K562 (cell line): Measurements from ENCODE around the gene CERS6. TPM values are rescaled to one million over a fixed set of nuclear protein-coding genes. Genes with fewer than 3 reads are reported as not detected.

ENCODE experiments used
- ATAC-seq: fragments of 200-7000 bp; cut with Tn5 transposase; 3 replicates; pipeline ENCODE4 v1.9.1; 2020; ENCODE audit warnings: moderate library complexity
- BruUV-seq: library from RNA; stranded (reverse); fragments of 400-500 nt; replicated peaks from 2 replicates; lab custom pipeline; 2021; lab: Mats Ljungman, UMichigan
- CTCF ChIA-PET: fragments of 300-600 bp; formaldehyde crosslinking; extraction: SDS; loops from one replicate; lab custom pipeline; 2021; ENCODE audit warnings: low intra/inter-chr PET ratio; lab: Yijun Ruan, JAX
- POLR2A ChIA-PET: fragments of 300-600, 350-650 bp; sonication (Branson Sonifier 250); formaldehyde crosslinking; extraction: SDS; loops from one replicate; lab custom pipeline; 2021; ENCODE audit warnings: antibody characterized with exemption, inconsistent platforms; lab: Yijun Ruan, JAX
- DNase-seq, 4 experiments: peaks; one replicate each; pipeline versions ENCODE4 v3.0.0 to v3.0.0-alpha.2; 2011 to 2018; ENCODE audit warnings: low spot score in 3 of 4, mixed read lengths in 3 of 4; ENCODE audit errors: extremely low read depth in 1 of 4
- FAIRE-seq: peaks from 2 replicates; lab custom pipeline; 2011; peaks lifted over from hg19 to GRCh38; lab: Jason Lieb, UNC
- H2AFZ ChIP-seq: 2 replicates; pipeline ENCODE4 v1.6.0; 2011; ENCODE audit warnings: low read depth, low read length, control low read depth, inconsistent platforms
- H3K27ac ChIP-seq: fragments of 200-600 bp; 3 replicates; pipeline ENCODE4 v1.8.0; 2011; ENCODE audit warnings: low read depth, mild to moderate bottlenecking, control low read depth, inconsistent platforms, low read length, moderate library complexity, mixed read lengths; ENCODE audit errors: extremely low read depth
- H3K27me3 ChIP-seq, 2 experiments: fragments of 300-600 bp in 1 of 2; 2 replicates in 1 of 2; 3 replicates in 1 of 2; pipeline versions ENCODE4 v1.6.0 to v1.8.0; 2011; ENCODE audit warnings: inconsistent platforms in 2 of 2, low read length in 2 of 2, mild to moderate bottlenecking in 1 of 2, mixed read lengths in 1 of 2, moderate library complexity in 1 of 2; ENCODE audit not compliant: control insufficient read depth in 2 of 2, insufficient read depth in 2 of 2
- H3K36me3 ChIP-seq: fragments of 300-600 bp; 3 replicates; pipeline ENCODE4 v1.8.0; 2011; ENCODE audit warnings: mild to moderate bottlenecking, low read length, inconsistent platforms; ENCODE audit not compliant: control insufficient read depth, insufficient read depth
- H3K4me1 ChIP-seq, 2 experiments: fragments of 200-600 bp in 1 of 2; replicated peaks in 1 of 2; 2 replicates in 1 of 2; 3 replicates in 1 of 2; pipeline versions ENCODE4 v1.5.1 to v1.8.0; 2011; ENCODE audit warnings: inconsistent platforms in 2 of 2, low read length in 2 of 2, mild to moderate bottlenecking in 1 of 2, mixed read lengths in 1 of 2, moderate library complexity in 1 of 2; ENCODE audit not compliant: control insufficient read depth in 2 of 2, insufficient read depth in 2 of 2
- H3K4me2 ChIP-seq: 2 replicates; pipeline ENCODE4 v1.6.1; 2011; ENCODE audit warnings: low read length, control low read depth, inconsistent platforms, mixed read lengths; ENCODE audit not compliant: insufficient read depth
- H3K4me3 ChIP-seq: fragments of 200-600 bp; sonication (generic), shearing (Covaris generic); 2 replicates; pipeline ENCODE4 v1.5.1; 2016; ENCODE audit warnings: control low read depth, inconsistent platforms
- H3K79me2 ChIP-seq: fragments of 200-600 bp; 3 replicates; pipeline ENCODE4 v1.8.0; 2011; ENCODE audit warnings: low read length, inconsistent platforms; ENCODE audit not compliant: control insufficient read depth, insufficient read depth
- H3K9ac ChIP-seq, 2 experiments: 2 replicates each; pipeline versions ENCODE4 v1.6.0 to v1.6.1; 2011; ENCODE audit warnings: low read depth in 2 of 2, low read length in 2 of 2, control low read depth in 1 of 2, inconsistent platforms in 1 of 2, mild to moderate bottlenecking in 1 of 2, mixed read lengths in 1 of 2; ENCODE audit not compliant: insufficient read depth in 1 of 2
- H3K9me1 ChIP-seq: one replicate; pipeline ENCODE4 v1.6.0; 2011; ENCODE audit warnings: inconsistent platforms, mild to moderate bottlenecking, low read length, moderate library complexity; ENCODE audit not compliant: control insufficient read depth, insufficient read depth
- H3K9me3 ChIP-seq: replicated peaks from 2 replicates; pipeline ENCODE4 v1.5.1; 2011; ENCODE audit warnings: low read depth, low read length, inconsistent platforms; ENCODE audit not compliant: control insufficient read depth, insufficient read depth
- H4K20me1 ChIP-seq: replicated peaks from 2 replicates; pipeline ENCODE4 v1.6.1; 2011; ENCODE audit warnings: low read length, inconsistent platforms, mixed read lengths; ENCODE audit not compliant: control insufficient read depth, insufficient read depth
- BACH1 ChIP-seq: fragments of 200-800 bp; sonication (Bioruptor generic); IDR thresholded peaks from 2 replicates; pipeline ENCODE4 v1.6.1; 2016; ENCODE audit warnings: missing genetic modification characterization, missing compliant biosample characterization
- E4F1 ChIP-seq: fragments of 250-450 bp; sonication (Bioruptor Pico); IDR thresholded peaks from 2 replicates; pipeline ENCODE4 v1.5.0; 2021; ENCODE audit warnings: mild to moderate bottlenecking, borderline replicate concordance
- KLF16 ChIP-seq: IDR thresholded peaks from 2 replicates; pipeline ENCODE4 v1.6.1; 2016; ENCODE audit warnings: antibody characterized with exemption
- MECOM ChIP-seq: fragments of 250-450 bp; sonication (Bioruptor Pico); IDR thresholded peaks from 2 replicates; pipeline ENCODE4 v1.8.0; 2022; ENCODE audit warnings: inconsistent platforms
- RBM15 ChIP-seq: fragments of 200-400 bp; formaldehyde crosslinking; IDR thresholded peaks from 2 replicates; pipeline ENCODE4 v1.6.1; 2018; ENCODE audit warnings: mild to moderate bottlenecking, low read length, moderate library complexity; ENCODE audit not compliant: insufficient read depth
- RBM39 ChIP-seq: fragments of 200-400 bp; formaldehyde crosslinking; optimal IDR thresholded peaks from 2 replicates; pipeline ENCODE3; 2018; ENCODE audit warnings: low read depth, low read length
- SNIP1 ChIP-seq: fragments of 450-650 bp; IDR thresholded peaks from 2 replicates; pipeline ENCODE4 v1.7.1; 2017; ENCODE audit warnings: low read depth, mild to moderate bottlenecking
- SRSF3 ChIP-seq: fragments of 200-400 bp; formaldehyde crosslinking; IDR thresholded peaks from 2 replicates; pipeline ENCODE4 v1.6.1; 2016; ENCODE audit warnings: mild to moderate bottlenecking, low read length, moderate library complexity; ENCODE audit not compliant: insufficient read depth
- TFAP4 ChIP-seq: sonication (generic); formaldehyde crosslinking; IDR thresholded peaks from 2 replicates; pipeline ENCODE4 v1.8.0; 2022; ENCODE audit warnings: missing genetic modification reagents, mild to moderate bottlenecking, moderate library complexity, borderline replicate concordance
- VEZF1 ChIP-seq: fragments of 200-800 bp; sonication (Bioruptor generic); IDR thresholded peaks from 2 replicates; pipeline ENCODE4 v1.6.1; 2017; ENCODE audit warnings: missing genetic modification characterization, missing compliant biosample characterization
- ZC3H8 ChIP-seq: fragments of 450-650 bp; IDR thresholded peaks from 2 replicates; pipeline ENCODE4 v1.6.1; 2017
- ZNF212 ChIP-seq: fragments of 450-650 bp; formaldehyde crosslinking; IDR thresholded peaks from 2 replicates; pipeline ENCODE4 v1.4.0; 2020; ENCODE audit warnings: mild to moderate bottlenecking
- ZNF589 ChIP-seq: fragments of 200-800 bp; sonication (Bioruptor generic); IDR thresholded peaks from 2 replicates; pipeline ENCODE4 v1.6.1; 2016; ENCODE audit warnings: low read depth, missing genetic modification characterization, missing compliant biosample characterization
- ZNF766 ChIP-seq: fragments of 200-800 bp; sonication (Bioruptor generic); conservative IDR thresholded peaks from 2 replicates; pipeline ENCODE4 v1.6.1; 2016; ENCODE audit warnings: missing genetic modification characterization, missing compliant biosample characterization
- WGBS: fragments of 100-300 bp; shearing (Covaris generic); methylation state at CpG from one replicate; pipeline ENCODE4 v1.1.6; 2016; ENCODE audit warnings: low coverage, mixed read lengths; ENCODE audit not compliant: insufficient coverage; ENCODE audit errors: missing lambda C conversion rate; 5-methylcytosine and 5-hydroxymethylcytosine counted together
- in situ Hi-C: fragments of 300-500 bp; cut with MboI; formaldehyde crosslinking; loops from 4 replicates; pipeline ENCODE4 v1.15.0; 2018; ENCODE audit warnings: inconsistent platforms, mixed read lengths
- intact Hi-C: fragments of 100-400 bp; cut with micrococcal nuclease; formaldehyde crosslinking; loops from 2 replicates; pipeline ENCODE4 v1.14.2; 2022
- polyA plus RNA-seq, 8 experiments: library from polyadenylated mRNA; depleted of rRNA in 4 of 8; stranded (reverse) in 5 of 8; unstranded in 3 of 8; fragments of >200 nt; fragmentation: Nextera tagmentation in 2 of 8; fragmentation: Illumina TruSeq in 1 of 8; extraction: Ambion mirVana in 2 of 8; extraction: Trizol in 1 of 8; gene quantifications; 2 replicates each; pipeline versions ENCODE4 v1.2.1 to v1.2.3, GENCODE V29; 2011 to 2014; ENCODE audit warnings: inconsistent platforms in 1 of 8, missing spikeins in 1 of 8
- total RNA-seq, 7 experiments: library from RNA; depleted of rRNA in 6 of 7; stranded (reverse); fragments of >200 nt in 6 of 7; fragmentation: Illumina TruSeq in 2 of 7; extraction: Trizol in 2 of 7; gene quantifications; 2 replicates each; pipeline versions ENCODE4 v1.2.1 to v1.2.3, GENCODE V29; 2011 to 2021; ENCODE audit warnings: low replicate concordance in 1 of 7

CERS6 gene
- total and polyA plus RNA-seq, 9 of the 15 experiments (the other 6 are each of a cell fraction or from before 2014, with no cell fraction given), result 1.6 to 13.6 (median 11.4) TPM

- H2AFZ ChIP-seq, result no peak overlapping the region
- H3K9me1 ChIP-seq, result peaks cover 4% of the 10 kb centered on the region
- no peaks in the 10 kb centered on the region for H3K27me3 ChIP-seq
- H3K9me3 ChIP-seq, result no peaks in the 10 kb centered on the region
- CTCF ChIA-PET, result no interaction called here
- no peak for ATAC-seq
- no peak for TF ChIP-seq ZNF212 (CRISPR knock-in tag)
- no peak for TF ChIP-seq BACH1 (tag)
- TF ChIP-seq RBM39, result no peak
- no peak for TF ChIP-seq ZNF766 (CRISPR knock-in tag)
- no peak for TF ChIP-seq SRSF3
- no peak for TF ChIP-seq RBM15
- TF ChIP-seq SNIP1, result no peak
- TF ChIP-seq E4F1 (CRISPR knock-in tag), result no peak
- no peak for TF ChIP-seq VEZF1 (CRISPR knock-in tag)
- TF ChIP-seq KLF16, result no peak
- no peak for TF ChIP-seq TFAP4 (CRISPR knock-in tag)
- no peak for TF ChIP-seq ZNF589
- no peak for TF ChIP-seq ZC3H8
- TF ChIP-seq MECOM (CRISPR knock-in tag), result no peak
- TF ChIP-seq, all 486 proteins: peak for 0
- H3K4me1 ChIP-seq, result peaks cover 17 to 45% of the 10 kb centered on the region in 2 experiments
- intact Hi-C loops, result no loop called here
- POLR2A ChIA-PET, result interaction anchor here (3.0 kb wide), 1 partner anchor 14 kb away, joined by 17 read pairs; no protein-coding TSS in a partner anchor
- BruUV-seq, result no TSS peak
- DNase-seq (no peak), FAIRE-seq (no peak)
- H3K4me3 ChIP-seq, result no peak overlapping the region
- H3K4me2 ChIP-seq, result no peak overlapping the region
- in situ Hi-C loops, result no loop called here
- no peak overlapping the region for H3K27ac ChIP-seq
- WGBS, result 36% methylated on average over 1 of the region's 1 CpG
- H3K36me3 ChIP-seq, result no peaks in the 10 kb centered on the region
- H3K79me2 ChIP-seq, result no peaks in the 10 kb centered on the region
- no peak overlapping the region for H3K9ac ChIP-seq
- H4K20me1 ChIP-seq, result no peaks in the 10 kb centered on the region
Measured at GRCh38 chr2:168794968-168795367, 338.9 kb downstream of the CERS6 start.
